Measurements from ENCODE around the gene CDHR2. TPM values are rescaled to one million over a fixed set of nuclear protein-coding genes. Genes with fewer than 3 reads are reported as not detected.
"Not testable (repeated sequence)": the region's sequence is repeated elsewhere in the genome, so short reads cannot be mapped to it uniquely, and the experiment has no call there.

The CDHR2 gene
- total RNA-seq, 2 experiments from 2014 or later: 0.06 to 0.50 TPM

DNA sequence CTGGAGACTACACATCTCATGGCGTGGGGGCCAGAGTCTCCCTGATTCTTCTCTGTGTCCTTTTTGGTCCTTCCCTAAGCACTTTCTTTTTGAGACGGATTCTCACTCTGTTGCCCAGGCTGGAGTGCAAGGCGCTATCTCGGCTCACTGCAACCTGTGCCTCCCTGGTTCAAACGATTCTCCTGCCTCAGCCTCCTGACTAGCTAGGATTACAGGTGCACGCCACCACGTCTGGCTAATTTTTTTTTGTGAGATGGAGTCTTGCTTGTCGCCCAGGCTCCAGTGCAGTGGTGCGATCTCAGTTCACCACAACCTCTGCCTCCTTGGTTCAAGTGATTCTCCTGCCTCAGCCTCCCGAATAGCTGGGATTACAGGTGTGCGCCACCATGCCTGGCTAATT, 1.8 kb downstream of the CDHR2 start:
- CTCF ChIA-PET: not testable (repeated sequence)
- POLR2A ChIA-PET: interaction anchor here (1.7 kb wide), 1 partner anchor 13 kb away, joined by 4 read pairs; the partner anchor contains the start of gene RNF44

GRCh38 chr5:176552332-176552869, 3.3 kb downstream of the CDHR2 start:
- POLR2A ChIA-PET: interaction anchor here (1.1 kb wide), 1 partner anchor 8 kb away, joined by 4 read pairs; no protein-coding TSS in a partner anchor
- CTCF ChIA-PET: interaction anchor here (1.6 kb wide), 1 partner anchor 10 kb away, joined by 4 read pairs; no protein-coding TSS in a partner anchor

DNA sequence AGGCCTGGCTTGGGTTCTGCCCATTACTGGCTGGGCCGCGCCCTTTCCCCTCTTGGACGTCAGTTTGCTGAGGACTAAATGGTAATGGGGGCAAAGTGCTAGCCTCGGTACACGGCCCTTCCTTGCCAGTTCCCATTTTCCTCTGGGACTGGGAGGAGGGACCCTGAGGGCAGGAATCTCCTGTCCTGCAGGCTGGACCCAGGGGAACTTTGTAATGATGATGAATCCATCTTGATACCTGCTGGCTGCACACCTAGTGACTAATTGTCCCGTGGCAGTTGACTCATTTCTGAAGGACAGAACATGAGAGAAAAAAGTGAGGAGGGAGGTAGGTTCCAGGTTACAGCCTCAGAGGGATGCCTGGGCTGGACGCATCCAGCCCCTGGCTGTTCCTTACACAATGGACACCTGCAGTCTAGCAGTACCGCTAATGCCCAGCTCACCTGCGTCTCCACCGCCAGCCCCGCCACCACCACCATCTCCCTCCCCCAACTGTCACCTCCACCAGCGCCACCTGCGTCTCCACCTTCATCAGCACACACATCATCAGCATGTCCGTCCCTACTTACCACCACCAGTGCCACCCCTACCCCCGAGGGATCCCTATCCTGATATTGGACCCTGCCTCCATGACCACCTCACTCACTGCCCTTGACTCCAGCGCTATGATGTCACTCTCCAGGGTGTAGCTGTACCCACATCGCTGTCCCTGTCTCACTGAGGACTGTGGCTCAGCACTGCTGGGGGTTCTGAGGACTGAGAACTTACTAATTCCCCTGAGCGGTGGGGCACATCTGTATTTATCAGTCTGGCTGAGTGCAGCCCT, 4.3 kb downstream of the CDHR2 start:
- ChIA-PET CTCF (interaction anchor here (1.0 to 1.6 kb wide), 2 partner anchors 10 to 11 kb away, joined by 4 read pairs; no protein-coding TSS in a partner anchor), POLR2A (interaction anchor here (1.9 kb wide), 1 partner anchor 10 kb away, joined by 8 read pairs; no protein-coding TSS in a partner anchor)

DNA sequence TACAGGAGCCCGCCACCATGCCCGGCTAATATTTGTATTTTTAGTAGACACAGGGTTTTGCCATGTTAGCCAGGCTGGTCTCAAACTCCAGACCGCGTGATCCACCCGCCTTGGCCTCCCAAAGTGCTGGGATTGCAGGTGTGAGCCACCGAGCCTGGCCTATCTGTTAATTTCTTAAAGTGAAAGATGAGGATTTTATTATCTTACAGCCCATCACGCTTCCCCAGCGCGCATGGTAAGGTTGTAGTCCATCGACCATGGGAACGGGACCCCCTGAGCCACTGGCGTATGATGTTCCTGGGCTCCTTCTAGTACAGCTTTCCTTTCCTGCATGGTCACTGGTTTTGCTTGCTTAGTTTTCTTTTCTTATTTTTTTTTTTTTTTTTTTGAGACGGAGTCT, 8.7 kb downstream of the CDHR2 start:
- ChIA-PET CTCF (interaction anchor here (1.8 kb wide), 1 partner anchor 14 kb away, joined by 6 read pairs; no protein-coding TSS in a partner anchor), POLR2A (no interaction called here)

DNA sequence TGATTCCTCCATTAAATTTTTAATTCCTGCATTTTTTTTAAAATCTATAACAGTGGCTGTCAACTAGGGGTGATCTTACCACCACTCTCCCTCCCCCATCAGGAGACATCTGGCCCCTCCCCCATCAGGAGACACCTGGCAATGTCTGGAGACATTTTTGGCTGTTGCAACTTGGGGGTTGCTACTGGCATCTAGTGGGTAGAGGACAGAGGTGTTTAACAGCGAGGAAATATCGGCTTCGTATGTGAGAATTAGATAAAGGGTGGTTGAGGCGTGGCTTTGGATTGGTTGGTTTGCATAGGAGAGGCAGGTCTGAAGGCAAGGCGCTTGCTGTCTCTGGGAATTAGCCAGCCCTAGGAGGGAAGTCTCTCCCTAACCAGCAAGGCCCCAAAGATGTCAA, 10.5 kb downstream of the CDHR2 start:
- POLR2A ChIA-PET: no interaction called here
- CTCF ChIA-PET: no interaction called here

DNA sequence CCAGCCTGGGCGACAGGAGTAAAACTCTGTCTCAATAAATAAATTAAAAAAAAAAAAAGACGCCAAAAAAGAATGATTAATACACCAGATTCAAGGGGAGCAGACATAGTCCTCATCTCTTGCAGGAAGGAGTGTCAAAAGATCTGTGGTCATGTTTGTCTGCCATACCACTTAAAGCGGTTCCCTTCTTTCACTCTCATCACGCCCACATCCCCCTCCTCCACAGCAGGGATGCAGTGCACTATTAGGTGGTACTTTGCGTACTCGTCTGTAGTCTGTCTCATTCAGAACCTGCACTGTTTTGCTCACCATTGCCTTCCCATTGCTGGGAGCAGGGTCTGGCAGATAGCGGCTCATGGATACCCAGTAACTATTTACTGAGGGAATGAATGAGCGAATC, 11.2 kb downstream of the CDHR2 start:
- POLR2A ChIA-PET: no interaction called here
- CTCF ChIA-PET: no interaction called here

DNA sequence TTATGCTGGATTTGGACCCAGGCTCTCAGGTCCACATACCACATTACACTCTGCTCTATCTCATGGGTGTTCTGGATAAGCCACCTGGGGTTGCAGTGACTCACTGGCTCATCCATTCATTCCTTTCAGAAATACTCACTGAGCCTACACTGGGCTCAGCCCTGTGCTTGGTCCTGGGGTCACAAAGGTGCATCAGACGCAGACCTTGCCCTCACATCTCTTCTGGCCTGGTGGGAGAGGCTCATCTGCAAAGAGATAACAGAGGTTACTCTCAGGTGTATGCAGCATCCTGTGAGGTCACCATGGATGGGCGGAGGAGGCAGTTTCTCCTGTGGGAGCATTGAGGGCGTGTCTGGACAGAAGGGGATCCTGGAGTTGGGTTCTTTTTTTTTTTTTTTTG, 12.1 kb downstream of the CDHR2 start:
- ChIA-PET CTCF (no interaction called here), POLR2A (no interaction called here)

DNA sequence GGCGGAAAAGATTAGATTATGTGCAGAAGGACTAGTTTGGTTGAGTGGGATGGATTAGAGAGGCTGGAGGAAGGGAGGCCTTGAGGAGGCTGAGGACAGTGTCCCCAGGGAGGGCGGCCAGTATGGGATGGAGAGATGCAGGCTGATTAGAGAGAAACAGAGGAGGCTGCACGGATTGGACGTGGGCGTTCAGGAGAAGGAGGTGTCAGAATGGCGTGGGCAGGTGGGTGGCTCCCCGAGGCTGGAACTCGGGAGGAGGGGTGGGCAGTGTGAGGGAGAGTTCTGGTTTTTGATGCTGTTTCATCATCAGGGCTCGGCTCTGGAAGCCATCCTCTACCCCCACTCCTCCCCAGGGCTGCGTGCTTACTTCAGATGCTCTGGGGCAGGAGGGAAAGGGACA, 13.0 kb downstream of the CDHR2 start:
- CTCF ChIA-PET: no interaction called here
- POLR2A ChIA-PET: no interaction called here

GRCh38 chr5:176564002-176564401, 14.9 kb downstream of the CDHR2 start:
- ChIA-PET CTCF (interaction anchor here (1.8 kb wide), 1 partner anchor 10 kb away, joined by 4 read pairs; no protein-coding TSS in a partner anchor), POLR2A (no interaction called here)

DNA sequence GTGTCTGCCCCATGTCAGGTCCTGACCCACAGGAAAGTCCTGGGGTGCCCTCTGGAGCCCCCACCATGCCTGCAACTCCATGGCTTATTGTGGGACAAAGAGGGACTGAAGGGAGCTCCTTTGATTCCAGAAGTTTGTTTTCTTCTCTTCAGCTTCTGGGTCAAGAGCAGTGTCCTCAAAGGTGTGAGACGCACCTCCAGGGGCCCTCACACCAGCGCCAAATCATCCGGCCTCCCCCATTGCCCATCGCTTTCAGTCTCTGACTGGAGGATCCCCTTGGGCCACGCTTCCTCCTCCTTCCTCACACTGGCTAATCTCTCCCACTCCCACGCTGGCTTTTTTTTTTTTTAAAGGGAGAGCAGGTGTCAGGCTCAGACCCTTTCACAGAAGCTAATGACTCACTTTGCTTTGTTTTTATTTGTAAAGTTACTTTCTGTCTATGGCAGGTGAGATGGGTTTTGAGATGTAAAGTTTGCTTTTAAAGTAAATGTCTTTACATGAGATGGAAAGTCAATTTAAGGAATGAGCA, 16.7 kb downstream of the CDHR2 start:
- ChIA-PET POLR2A (no interaction called here), CTCF (interaction anchor here (0.5 kb wide), 1 partner anchor 75 kb away, joined by 4 read pairs; no protein-coding TSS in a partner anchor)

DNA sequence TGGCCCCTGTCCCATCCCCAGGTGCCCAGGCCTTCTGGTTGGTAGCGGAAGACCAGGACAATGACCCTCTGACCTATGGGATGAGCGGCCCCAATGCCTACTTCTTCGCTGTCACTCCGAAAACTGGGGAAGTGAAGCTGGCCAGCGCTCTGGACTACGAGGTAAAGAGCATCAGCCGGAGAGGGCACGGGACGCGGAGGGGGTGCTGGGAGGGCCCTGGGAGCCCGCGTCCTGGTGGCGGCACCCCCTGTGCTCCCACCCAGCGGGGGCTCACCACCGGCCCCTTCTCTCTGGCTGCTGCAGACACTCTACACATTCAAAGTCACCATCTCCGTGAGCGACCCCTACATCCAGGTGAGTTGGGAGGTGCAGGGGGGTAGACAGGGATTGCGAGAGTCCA, 19.5 kb downstream of the CDHR2 start:
- CTCF ChIA-PET: interaction anchor here (0.6 kb wide), 1 partner anchor 600 kb away, joined by 4 read pairs; no protein-coding TSS in a partner anchor
- POLR2A ChIA-PET: no interaction called here

DNA sequence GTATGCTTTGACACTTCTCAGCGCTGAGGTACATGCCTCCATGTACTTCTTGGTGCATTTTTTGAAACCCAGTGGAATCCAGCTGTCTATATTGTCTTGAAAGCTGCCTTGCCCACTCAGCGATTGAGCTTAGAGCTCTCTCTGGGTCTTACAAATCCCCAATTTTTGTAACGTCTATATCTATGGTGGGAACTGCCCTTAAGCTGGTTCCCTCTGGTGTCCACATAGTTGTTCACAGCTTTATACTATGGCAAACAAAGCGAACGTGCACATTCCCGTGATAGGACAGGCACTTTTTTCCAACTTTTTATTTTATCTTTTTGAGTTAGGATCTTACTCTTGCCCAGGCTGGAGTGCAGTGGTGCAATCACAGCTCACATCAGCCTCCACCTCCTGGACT, 20.9 kb downstream of the CDHR2 start:
- ChIA-PET CTCF (interaction anchor here (1.1 to 1.4 kb wide), 2 partner anchors 35 to 77 kb away, joined by 3 to 5 read pairs; no protein-coding TSS in a partner anchor), POLR2A (interaction anchor here (0.5 kb wide), 1 partner anchor 26 kb away, joined by 7 read pairs; no protein-coding TSS in a partner anchor)

DNA sequence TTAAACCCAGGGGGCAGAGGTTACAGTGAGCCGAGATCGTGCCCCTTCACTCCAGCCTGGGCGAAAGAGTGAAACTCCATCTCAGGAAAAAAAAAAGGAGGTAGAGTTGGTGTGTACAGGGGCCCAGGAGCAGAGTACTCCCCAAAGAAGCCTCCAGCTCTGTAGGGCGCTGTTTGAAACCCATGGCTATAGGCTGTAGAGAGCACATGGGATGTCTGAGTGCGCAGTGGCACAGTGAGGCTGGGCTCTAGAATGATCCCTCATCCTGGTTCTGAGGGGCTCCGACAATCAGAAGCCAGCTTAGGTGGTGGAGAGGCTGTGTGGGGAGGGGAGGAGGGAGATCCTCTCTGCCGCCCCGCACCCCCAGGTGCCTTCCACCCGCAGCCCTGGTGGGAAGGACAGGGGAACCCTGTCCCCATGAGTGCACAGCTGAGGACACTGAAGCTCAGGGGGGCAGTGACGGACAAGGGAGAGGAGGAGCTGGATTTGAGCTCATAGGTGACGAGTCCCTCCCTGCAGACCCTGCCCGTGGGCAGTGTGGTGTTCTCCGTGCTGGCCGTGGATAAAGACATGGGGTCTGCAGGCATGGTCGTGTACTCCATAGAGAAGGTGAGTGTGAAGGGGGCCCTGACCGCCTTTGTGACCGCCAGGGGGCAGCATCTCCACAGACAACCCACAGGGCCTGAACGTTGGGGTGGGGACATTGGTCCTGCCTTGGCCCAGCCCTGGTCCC, 24.6 kb downstream of the CDHR2 start:
- ChIA-PET POLR2A (interaction anchor here (0.7 kb wide), 1 partner anchor 40 kb away, joined by 3 read pairs; no protein-coding TSS in a partner anchor), CTCF (interaction anchor here (0.6 to 2.7 kb wide), 10 partner anchors 10 to 87 kb away, joined by 3 to 8 read pairs (median 4); no protein-coding TSS in a partner anchor)

GRCh38 chr5:176574297-176574591, 25.1 kb downstream of the CDHR2 start:
- POLR2A ChIA-PET: no interaction called here
- CTCF ChIA-PET: interaction anchor here (1.1 to 2.7 kb wide), 7 partner anchors 9 to 86 kb away, joined by 3 to 7 read pairs (median 5); no protein-coding TSS in a partner anchor

- ChIA-PET POLR2A (no interaction called here), CTCF (interaction anchor here (1.0 to 2.7 kb wide), 3 partner anchors 9 to 83 kb away, joined by 3 to 7 read pairs (median 4); no protein-coding TSS in a partner anchor)
These were observed 25.9 kb downstream of the CDHR2 start for GRCh38 chr5:176575066-176575465.

DNA sequence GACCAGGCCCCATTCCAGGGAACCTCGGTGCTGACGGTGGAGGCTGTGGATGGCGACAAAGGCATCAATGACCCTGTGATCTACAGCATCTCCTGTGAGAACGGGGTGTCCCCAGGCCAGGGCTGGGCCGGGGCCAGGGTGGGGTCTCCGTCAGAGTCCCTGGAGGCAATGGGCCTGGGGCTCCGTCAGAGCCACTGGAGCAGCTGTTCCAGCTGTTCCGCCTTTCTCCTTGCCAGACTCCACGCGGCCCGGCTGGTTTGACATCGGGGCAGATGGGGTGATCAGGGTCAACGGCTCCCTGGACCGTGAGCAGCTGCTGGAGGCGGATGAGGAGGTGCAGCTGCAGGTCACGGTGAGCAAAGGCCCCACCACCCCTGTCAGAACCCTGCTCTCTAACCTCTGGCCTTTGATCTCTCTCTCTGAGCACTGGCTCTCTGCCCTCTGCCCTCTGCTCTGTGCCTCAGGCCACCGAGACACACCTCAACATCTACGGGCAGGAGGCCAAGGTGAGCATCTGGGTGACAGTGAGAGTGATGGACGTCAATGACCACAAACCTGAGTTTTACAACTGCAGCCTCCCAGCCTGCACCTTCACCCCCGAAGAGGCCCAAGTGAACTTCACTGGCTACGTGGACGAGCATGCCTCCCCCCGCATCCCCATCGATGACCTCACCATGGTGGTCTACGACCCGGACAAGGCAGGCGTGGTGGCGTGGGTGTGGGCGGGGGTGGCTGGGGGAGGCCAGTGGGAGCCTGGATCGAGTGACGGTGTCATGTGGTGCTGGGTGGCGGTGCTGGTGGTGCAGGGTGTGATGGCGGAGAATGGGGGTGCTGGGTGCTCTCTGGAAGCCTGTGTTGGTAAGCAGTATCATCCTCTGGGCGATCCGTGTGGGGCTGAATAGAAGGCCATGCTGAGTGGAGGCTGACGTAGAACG, 26.6 kb downstream of the CDHR2 start:
- ChIA-PET POLR2A (no interaction called here), CTCF (interaction anchor here (1.0 to 2.7 kb wide), 3 partner anchors 8 to 82 kb away, joined by 3 to 7 read pairs (median 4); no protein-coding TSS in a partner anchor)

DNA sequence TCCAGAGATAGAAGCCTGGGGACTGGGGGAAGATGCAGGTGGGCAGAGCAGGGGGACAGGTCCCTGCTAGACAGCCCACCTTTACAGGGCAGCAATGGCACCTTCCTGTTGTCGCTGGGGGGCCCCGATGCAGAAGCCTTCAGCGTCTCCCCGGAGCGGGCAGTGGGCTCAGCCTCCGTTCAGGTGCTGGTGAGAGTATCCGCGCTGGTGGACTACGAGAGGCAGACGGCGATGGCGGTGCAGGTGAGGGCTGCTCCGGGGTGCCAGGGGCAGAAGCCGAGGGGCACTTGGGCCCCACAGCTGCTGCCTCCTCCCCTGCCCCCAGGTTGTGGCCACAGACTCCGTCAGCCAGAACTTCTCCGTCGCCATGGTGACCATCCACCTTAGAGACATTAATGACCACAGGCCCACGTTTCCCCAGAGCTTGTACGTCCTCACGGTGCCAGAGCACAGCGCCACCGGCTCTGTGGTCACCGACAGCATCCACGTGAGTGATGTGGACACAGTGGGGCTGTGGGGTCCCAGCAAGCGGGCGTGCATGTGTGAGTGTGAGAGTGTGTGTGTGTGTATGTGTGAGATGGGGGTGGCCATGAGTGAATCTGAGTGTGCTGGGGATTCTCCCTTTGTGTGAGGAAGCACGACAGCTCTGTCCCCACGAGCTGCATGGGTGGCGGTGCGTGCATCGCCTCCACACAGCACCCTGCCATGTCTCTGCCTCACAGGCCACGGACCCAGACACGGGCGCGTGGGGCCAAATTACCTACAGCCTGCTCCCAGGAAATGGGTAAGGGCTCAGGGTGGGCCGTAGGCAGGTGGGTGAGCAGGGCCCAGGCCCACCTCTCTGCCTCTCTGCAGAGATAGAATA, 28.4 kb downstream of the CDHR2 start:
- ChIA-PET POLR2A (no interaction called here), CTCF (interaction anchor here (1.2 kb wide), 1 partner anchor 80 kb away, joined by 3 read pairs; no protein-coding TSS in a partner anchor)
